Measurements from ENCODE around the gene CAPN13.

DNA sequence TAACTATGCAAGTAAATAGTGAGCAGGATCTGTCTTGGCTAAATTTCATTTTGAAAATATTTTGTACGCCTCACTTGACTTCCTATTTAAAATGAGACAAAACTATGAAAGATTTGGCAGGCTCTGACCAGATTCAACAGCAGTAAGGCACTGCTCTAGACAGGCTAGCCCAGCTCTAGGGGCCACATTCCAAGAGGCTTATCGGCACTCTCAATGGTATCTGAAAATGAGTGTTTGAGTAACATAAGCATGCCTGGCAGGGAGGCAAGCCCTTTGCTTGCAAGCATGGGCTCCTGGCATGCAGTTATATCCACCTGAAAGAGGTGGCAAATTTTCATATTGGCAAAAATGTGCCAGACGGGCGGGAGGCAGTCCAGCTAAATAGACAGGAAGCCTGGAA is 10.5 kb downstream of the CAPN13 start:
- TF ChIP-seq, protein P1, sequence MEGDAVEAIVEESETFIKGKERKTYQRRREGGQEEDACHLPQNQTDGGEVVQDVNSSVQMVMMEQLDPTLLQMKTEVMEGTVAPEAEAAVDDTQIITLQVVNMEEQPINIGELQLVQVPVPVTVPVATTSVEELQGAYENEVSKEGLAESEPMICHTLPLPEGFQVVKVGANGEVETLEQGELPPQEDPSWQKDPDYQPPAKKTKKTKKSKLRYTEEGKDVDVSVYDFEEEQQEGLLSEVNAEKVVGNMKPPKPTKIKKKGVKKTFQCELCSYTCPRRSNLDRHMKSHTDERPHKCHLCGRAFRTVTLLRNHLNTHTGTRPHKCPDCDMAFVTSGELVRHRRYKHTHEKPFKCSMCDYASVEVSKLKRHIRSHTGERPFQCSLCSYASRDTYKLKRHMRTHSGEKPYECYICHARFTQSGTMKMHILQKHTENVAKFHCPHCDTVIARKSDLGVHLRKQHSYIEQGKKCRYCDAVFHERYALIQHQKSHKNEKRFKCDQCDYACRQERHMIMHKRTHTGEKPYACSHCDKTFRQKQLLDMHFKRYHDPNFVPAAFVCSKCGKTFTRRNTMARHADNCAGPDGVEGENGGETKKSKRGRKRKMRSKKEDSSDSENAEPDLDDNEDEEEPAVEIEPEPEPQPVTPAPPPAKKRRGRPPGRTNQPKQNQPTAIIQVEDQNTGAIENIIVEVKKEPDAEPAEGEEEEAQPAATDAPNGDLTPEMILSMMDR (IDR thresholded peaks at IDR 0.05), result no peak
- no peak for TF ChIP-seq POLR2A (IDR thresholded peaks at IDR 0.05)
